HepG2 (cell line): ENCODE measurements around the gene ATP6V0A1. TPM values are rescaled to one million over a fixed set of nuclear protein-coding genes. Genes with fewer than 3 reads are reported as not detected.

ENCODE experiments used
- ATAC-seq: fragments of 200-7000 bp; cut with Tn5 transposase; 3 replicates; pipeline ENCODE4 v1.9.1; 2020; ENCODE audit warnings: mild to moderate bottlenecking, moderate library complexity
- BruUV-seq: library from RNA; stranded (reverse); fragments of 400-500 nt; replicated peaks from 2 replicates; lab custom pipeline; 2021; lab: Mats Ljungman, UMichigan
- CTCF ChIA-PET: fragments of 300-600 bp; formaldehyde crosslinking; extraction: SDS; loops from one replicate; lab custom pipeline; 2021; ENCODE audit warnings: low total read pairs, inconsistent platforms, low intra/inter-chr PET ratio; lab: Yijun Ruan, JAX
- POLR2A ChIA-PET: fragments of 350-600 bp; sonication (Branson Sonifier 250); formaldehyde crosslinking; loops from one replicate; lab custom pipeline; 2020; ENCODE audit warnings: antibody characterized with exemption, inconsistent platforms; lab: Yijun Ruan, JAX
- DNase-seq: peaks from one replicate; pipeline ENCODE4 v3.0.0-alpha.2; 2015; ENCODE audit warnings: low spot score
- FAIRE-seq: peaks from 3 replicates; lab custom pipeline; 2011; peaks lifted over from hg19 to GRCh38; lab: Jason Lieb, UNC
- H2AFZ ChIP-seq: one replicate; pipeline ENCODE4 v1.6.1; 2011; ENCODE audit warnings: low read length, inconsistent platforms
- H3K27ac ChIP-seq: fragments of 300-600 bp; 3 replicates; pipeline ENCODE4 v1.8.0; 2011; ENCODE audit warnings: mixed run types, mild to moderate bottlenecking, mixed read lengths, low read length, inconsistent platforms; ENCODE audit not compliant: insufficient read depth; ENCODE audit errors: extremely low read length
- H3K27me3 ChIP-seq, 2 experiments: fragments of 200-600 bp in 1 of 2; 2 replicates in 1 of 2; 3 replicates in 1 of 2; pipeline versions ENCODE4 v1.6.0 to v1.8.0; 2011; ENCODE audit warnings: low read length in 2 of 2, mild to moderate bottlenecking in 2 of 2, moderate library complexity in 2 of 2, inconsistent platforms in 1 of 2; ENCODE audit not compliant: insufficient read depth in 2 of 2, control insufficient read depth in 1 of 2
- H3K36me3 ChIP-seq, 2 experiments: fragments of 200-600 bp in 1 of 2; replicated peaks in 1 of 2; 2 replicates in 1 of 2; 3 replicates in 1 of 2; pipeline versions ENCODE4 v1.5.1 to v1.8.0; 2011; ENCODE audit warnings: low read length in 2 of 2, inconsistent platforms in 1 of 2; ENCODE audit not compliant: insufficient read depth in 2 of 2, control insufficient read depth in 1 of 2
- H3K4me1 ChIP-seq: 2 replicates; pipeline ENCODE4 v1.5.1; 2012; ENCODE audit warnings: low read length, inconsistent platforms; ENCODE audit not compliant: insufficient read depth
- H3K4me2 ChIP-seq: 2 replicates; pipeline ENCODE4 v1.6.0; 2011; ENCODE audit warnings: low read depth, low read length, inconsistent platforms
- H3K4me3 ChIP-seq, 3 experiments: fragments of 200-600 bp in 1 of 3; sonication (generic), shearing (Covaris generic) in 1 of 3; replicated peaks in 1 of 3; 2 replicates each; pipeline ENCODE4 v1.5.1; 2011 to 2016; ENCODE audit warnings: low read length in 3 of 3, inconsistent platforms in 2 of 3, low read depth in 2 of 3, mild to moderate bottlenecking in 2 of 3, control low read depth in 1 of 3, mixed read lengths in 1 of 3; ENCODE audit not compliant: insufficient read depth in 1 of 3
- H3K79me2 ChIP-seq: one replicate; pipeline ENCODE4 v1.6.1; 2011; ENCODE audit warnings: low read length, inconsistent platforms; ENCODE audit not compliant: insufficient read depth
- H3K9ac ChIP-seq: 2 replicates; pipeline ENCODE4 v1.6.0; 2011; ENCODE audit warnings: mild to moderate bottlenecking, low read depth, low read length, inconsistent platforms; ENCODE audit not compliant: insufficient read depth
- H3K9me3 ChIP-seq: 2 replicates; pipeline ENCODE4 v1.5.1; 2012; ENCODE audit warnings: mild to moderate bottlenecking, low read length
- H4K20me1 ChIP-seq: 2 replicates; pipeline ENCODE4 v1.6.0; 2011; ENCODE audit warnings: inconsistent platforms, mild to moderate bottlenecking, low read length, moderate library complexity; ENCODE audit not compliant: insufficient read depth
- CENPT ChIP-seq: sonication (generic); formaldehyde crosslinking; IDR thresholded peaks from 2 replicates; pipeline ENCODE4 v1.8.0; 2022; ENCODE audit warnings: low read depth, mild to moderate bottlenecking, moderate library complexity, missing genetic modification reagents
- FOXK1 ChIP-seq: sonication (generic); formaldehyde crosslinking; IDR thresholded peaks from 2 replicates; pipeline ENCODE4 v1.4.0; 2020; ENCODE audit warnings: low read depth, missing genetic modification reagents, borderline replicate concordance
- HNRNPH1 ChIP-seq: fragments of 200-400 bp; formaldehyde crosslinking; optimal IDR thresholded peaks from 2 replicates; pipeline ENCODE3; 2017; ENCODE audit warnings: mild to moderate bottlenecking, low read depth, low read length
- KMT2A ChIP-seq: sonication (generic); formaldehyde crosslinking; IDR thresholded peaks from 2 replicates; pipeline ENCODE4 v1.4.0; 2020; ENCODE audit warnings: missing genetic modification reagents
- PAX8 ChIP-seq: sonication (generic); formaldehyde crosslinking; IDR thresholded peaks from 2 replicates; pipeline ENCODE4 v1.8.0; 2022; ENCODE audit warnings: mild to moderate bottlenecking, missing genetic modification reagents, borderline replicate concordance
- TRIM24 ChIP-seq: sonication (generic); formaldehyde crosslinking; IDR thresholded peaks from 2 replicates; pipeline ENCODE4 v1.8.0; 2022; ENCODE audit warnings: mild to moderate bottlenecking, missing genetic modification reagents
- ZNF468 ChIP-seq: sonication (generic); formaldehyde crosslinking; IDR thresholded peaks from 2 replicates; pipeline ENCODE4 v1.8.0; 2022; ENCODE audit warnings: mild to moderate bottlenecking, moderate library complexity, missing genetic modification reagents
- WGBS: methylation state at CpG from one replicate; pipeline ENCODE4 v1.1.6; 2017; ENCODE audit warnings: low lambda C conversion rate; 5-methylcytosine and 5-hydroxymethylcytosine counted together
- in situ Hi-C: cut with HindIII; loops from 2 replicates; pipeline ENCODE4 v1.10.0; 2017; ENCODE audit warnings: low pct_unique_long_range_greater_than_20kb; ENCODE audit not compliant: extremely low pct_ligation_motif_present
- intact Hi-C: fragments of 100-400 bp; cut with micrococcal nuclease; formaldehyde crosslinking; loops from one replicate; pipeline ENCODE4 v1.10.0; 2022; ENCODE audit not compliant: unreplicated experiment
- polyA plus RNA-seq, 8 experiments: library from polyadenylated mRNA; depleted of rRNA in 3 of 8; stranded (reverse) in 7 of 8; unstranded in 1 of 8; fragments of >200 nt; fragmentation: Illumina TruSeq in 4 of 8; extraction: Trizol in 4 of 8; gene quantifications; 2 replicates each; pipeline versions ENCODE4 v1.2.1 to v1.2.3, GENCODE V29; 2011 to 2016; ENCODE audit warnings: low read depth in 4 of 8, missing spikeins in 1 of 8, mixed read lengths in 1 of 8; ENCODE audit not compliant: insufficient read depth in 1 of 8
- total RNA-seq, 5 experiments: library from RNA; depleted of rRNA; stranded (reverse); fragments of >200 nt; fragmentation: Illumina TruSeq; extraction: Trizol; gene quantifications; 2 replicates each; pipeline ENCODE4 v1.2.3, GENCODE V29; 2016; ENCODE audit warnings: low read depth in 1 of 5
- TF ChIP-seq, protein P1 (sequence below): sonication (generic); formaldehyde crosslinking; IDR thresholded peaks from 2 replicates; pipeline ENCODE4 v1.5.0; 2020; ENCODE audit warnings: mild to moderate bottlenecking, missing genetic modification reagents, moderate library complexity
- TF ChIP-seq, protein P2 (sequence below): sonication (generic); formaldehyde crosslinking; IDR thresholded peaks from 2 replicates; pipeline ENCODE4 v1.8.1; 2023; ENCODE audit warnings: mild to moderate bottlenecking, missing genetic modification reagents

Gene ATP6V0A1
- total and polyA plus RNA-seq, 2 of the 13 experiments (the other 11 are each of a cell fraction or from before 2014, with no cell fraction given), result 27.9 to 54.1 TPM

DNA sequence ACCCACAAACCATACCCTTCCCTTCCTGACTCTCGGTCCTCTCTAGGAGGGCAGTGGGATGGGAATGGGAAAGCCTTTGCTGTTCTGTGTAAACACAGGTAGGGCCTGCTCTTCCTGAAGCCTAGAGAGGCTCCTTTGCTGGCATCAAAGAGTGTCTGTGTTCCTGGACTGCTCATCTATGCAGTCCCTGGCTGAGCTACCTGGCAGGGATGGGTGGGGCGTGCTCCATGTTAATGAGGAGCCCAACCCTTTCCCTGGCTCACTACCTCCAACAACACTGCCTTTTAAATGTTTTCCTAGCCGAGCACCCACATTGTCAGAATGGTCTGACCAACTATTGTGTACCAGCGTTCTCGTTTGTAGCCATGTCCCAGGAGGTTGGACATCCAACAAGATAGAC is 50.7 kb downstream of the ATP6V0A1 start:
- ChIA-PET CTCF (no interaction called here), POLR2A (no interaction called here)
- Histone ChIP-seq H3K4me2 (no peak overlapping the region), H3K9ac (no peak overlapping the region), H3K9me3 (no peaks in the 10 kb centered on the region), H2AFZ (no peak overlapping the region), H3K36me3 (peaks cover 36 to 60% of the 10 kb centered on the region in 2 experiments), H3K4me3 (no peak overlapping the region), H3K27me3 (no peaks in the 10 kb centered on the region), H3K27ac (no peak overlapping the region), H3K4me1 (peaks cover 11% of the 10 kb centered on the region), H4K20me1 (no peaks in the 10 kb centered on the region), H3K79me2 (no peaks in the 10 kb centered on the region)
- DNase-seq, result no peak
- over 99% methylated on average over 5 of the region's 5 CpGs for WGBS
- TF ChIP-seq CENPT (CRISPR knock-in tag), result no peak
- TF ChIP-seq, protein P1, sequence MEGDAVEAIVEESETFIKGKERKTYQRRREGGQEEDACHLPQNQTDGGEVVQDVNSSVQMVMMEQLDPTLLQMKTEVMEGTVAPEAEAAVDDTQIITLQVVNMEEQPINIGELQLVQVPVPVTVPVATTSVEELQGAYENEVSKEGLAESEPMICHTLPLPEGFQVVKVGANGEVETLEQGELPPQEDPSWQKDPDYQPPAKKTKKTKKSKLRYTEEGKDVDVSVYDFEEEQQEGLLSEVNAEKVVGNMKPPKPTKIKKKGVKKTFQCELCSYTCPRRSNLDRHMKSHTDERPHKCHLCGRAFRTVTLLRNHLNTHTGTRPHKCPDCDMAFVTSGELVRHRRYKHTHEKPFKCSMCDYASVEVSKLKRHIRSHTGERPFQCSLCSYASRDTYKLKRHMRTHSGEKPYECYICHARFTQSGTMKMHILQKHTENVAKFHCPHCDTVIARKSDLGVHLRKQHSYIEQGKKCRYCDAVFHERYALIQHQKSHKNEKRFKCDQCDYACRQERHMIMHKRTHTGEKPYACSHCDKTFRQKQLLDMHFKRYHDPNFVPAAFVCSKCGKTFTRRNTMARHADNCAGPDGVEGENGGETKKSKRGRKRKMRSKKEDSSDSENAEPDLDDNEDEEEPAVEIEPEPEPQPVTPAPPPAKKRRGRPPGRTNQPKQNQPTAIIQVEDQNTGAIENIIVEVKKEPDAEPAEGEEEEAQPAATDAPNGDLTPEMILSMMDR, result no peak
- TF ChIP-seq, protein P2, sequence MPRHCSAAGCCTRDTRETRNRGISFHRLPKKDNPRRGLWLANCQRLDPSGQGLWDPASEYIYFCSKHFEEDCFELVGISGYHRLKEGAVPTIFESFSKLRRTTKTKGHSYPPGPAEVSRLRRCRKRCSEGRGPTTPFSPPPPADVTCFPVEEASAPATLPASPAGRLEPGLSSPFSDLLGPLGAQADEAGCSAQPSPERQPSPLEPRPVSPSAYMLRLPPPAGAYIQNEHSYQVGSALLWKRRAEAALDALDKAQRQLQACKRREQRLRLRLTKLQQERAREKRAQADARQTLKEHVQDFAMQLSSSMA (CRISPR knock-in tag), result no peak
- no peak for TF ChIP-seq ZNF468 (CRISPR knock-in tag)
- TF ChIP-seq HNRNPH1, result no peak
- TF ChIP-seq KMT2A, result no peak
- TF ChIP-seq FOXK1 (CRISPR knock-in tag), result no peak
- TF ChIP-seq TRIM24 (CRISPR knock-in tag), result no peak
- no peak for TF ChIP-seq PAX8
- intact Hi-C loops (no loop called here), in situ Hi-C loops (no loop called here)
- no TSS peak for BruUV-seq
- no peak for FAIRE-seq
- no peak for ATAC-seq
